Lung (tissue), 12 donors: ENCODE results near the gene SPACA4. TPM values are rescaled to one million over a fixed set of nuclear protein-coding genes. Genes with fewer than 3 reads are reported as not detected.

ENCODE experiments used
- ATAC-seq: fragments of 200-7000 bp; cut with Tn5 transposase; one replicate; pipeline ENCODE4 v1.9.1; 2020; ENCODE audit warnings: moderate number of reproducible peaks; ENCODE audit not compliant: insufficient read depth, low FRiP score
- DNase-seq, 3 donors: peaks; one replicate each; pipeline ENCODE4 v3.0.0-alpha.2; 2013 to 2017
- H3K27ac ChIP-seq, 2 donors: one replicate each; pipeline ENCODE4 v1.5.1; 2013; ENCODE audit warnings: mild to moderate bottlenecking in 2 of 2, moderate library complexity in 2 of 2, control low read depth in 1 of 2, inconsistent platforms in 1 of 2, low read depth in 1 of 2, low read length in 1 of 2
- H3K27me3 ChIP-seq, 3 donors: one replicate each; pipeline ENCODE4 v1.5.1; 2013; ENCODE audit warnings: low read length in 2 of 3; ENCODE audit not compliant: control insufficient read depth in 3 of 3, insufficient read depth in 3 of 3
- H3K36me3 ChIP-seq, 4 donors: one replicate each; pipeline ENCODE4 v1.5.1; 2013; ENCODE audit warnings: low read length in 4 of 4, mild to moderate bottlenecking in 1 of 4, moderate library complexity in 1 of 4; ENCODE audit not compliant: control insufficient read depth in 4 of 4, insufficient read depth in 4 of 4
- H3K4me1 ChIP-seq, 5 donors: one replicate each; pipeline ENCODE4 v1.5.1; 2013; ENCODE audit warnings: low read length in 5 of 5, mild to moderate bottlenecking in 2 of 5, moderate library complexity in 1 of 5; ENCODE audit not compliant: control insufficient read depth in 5 of 5, insufficient read depth in 5 of 5
- H3K4me3 ChIP-seq: one replicate; pipeline ENCODE4 v1.5.1; 2013; ENCODE audit warnings: mild to moderate bottlenecking, control low read depth, moderate library complexity
- H3K9ac ChIP-seq, 2 donors: one replicate each; pipeline ENCODE4 v1.5.1; 2013; ENCODE audit warnings: low read length in 2 of 2, control low read depth in 1 of 2; ENCODE audit not compliant: insufficient read depth in 1 of 2
- H3K9me3 ChIP-seq, 4 donors: one replicate each; pipeline ENCODE4 v1.5.1; 2013; ENCODE audit warnings: low read length in 3 of 4, mild to moderate bottlenecking in 1 of 4, moderate library complexity in 1 of 4; ENCODE audit not compliant: control insufficient read depth in 4 of 4, insufficient read depth in 3 of 4
- CTCF ChIP-seq: IDR thresholded peaks from 2 replicates; pipeline ENCODE4 v1.5.1; 2012; ENCODE audit warnings: mild to moderate bottlenecking; ENCODE audit errors: control extremely low read depth, extremely low read depth
- WGBS, 2 donors: extraction: QIAGEN DNeasy Blood & Tissue Kit; methylation state at CpG; one replicate each; pipeline ENCODE4 v1.1.7; 2013; 5-methylcytosine and 5-hydroxymethylcytosine counted together
- polyA plus RNA-seq, 2 donors: library from polyadenylated mRNA; stranded (reverse); fragments of 200-250 nt; gene quantifications; one replicate each; pipeline ENCODE4 v1.2.1, GENCODE V29; 2013
- total RNA-seq, 2 donors: library from RNA; depleted of rRNA in 1 of 2; stranded (reverse); fragments of >200 nt in 1 of 2; gene quantifications; one replicate each; pipeline ENCODE4 v1.2.1, GENCODE V29; 2014 to 2021
- donor health status: control.
- donor health status: control.
- donor health status: Bipolar disorder and iron deficiency.
- donor health status: healthy.
- donor health status: DM: yes; HTN: yes; CAD: no.

The SPACA4 gene
- total and polyA plus RNA-seq, 4 donors, result 0.03 to 0.16 TPM; not detected in 2

- WGBS, 2 donors, result 0 to 2% methylated on average over 6 of the region's 6 CpGs
- no peaks in the 10 kb centered on the region for H3K9me3 ChIP-seq
- peaks cover 0 to 5% (median 0%) of the 10 kb centered on the region in 3 donors for H3K27me3 ChIP-seq
- H3K9ac ChIP-seq, result peak overlapping the region in 1 of 2 donors; percentile 49
- H3K4me3 ChIP-seq, result no peak overlapping the region
- TF ChIP-seq CTCF, result no peak
- no peaks in the 10 kb centered on the region for H3K36me3 ChIP-seq
- no peak for ATAC-seq
- peak overlapping the region in 1 of 2 donors; percentile 63 for H3K27ac ChIP-seq
- H3K4me1 ChIP-seq, result peaks cover 0 to 20% (median 0%) of the 10 kb centered on the region in 5 donors
- DNase-seq, result no peak
Observed at GRCh38 chr19:48645620-48646000, 39.1 kb downstream of the SPACA4 start.

GRCh38 chr19:48646001-48646721, 39.6 kb downstream of the SPACA4 start, which contains the start of gene CA11:
Gene CA11, minus strand, starts transcription at chr19:48646187. Its CDS starts 555 bp downstream, at chr19:48645632.
- H3K9ac ChIP-seq, result peak within 1 kb of the TSS in 1 of 2 donors; percentile 49
- peaks cover 0 to 20% (median 0%) of the 10 kb centered on the region in 5 donors for H3K4me1 ChIP-seq
- no peaks in the 10 kb centered on the region for H3K9me3 ChIP-seq
- H3K27ac ChIP-seq, result peak within 1 kb of the TSS; percentile 63 to 65
- TF ChIP-seq CTCF, result peak; percentile 87
- WGBS, 2 donors, result 1% methylated on average over 25 to 33 of the region's 33 CpGs
- DNase-seq, result peak; percentile 91 to 92 (median 91)
- ATAC-seq, result peak; percentile 89
- peaks cover 0 to 5% (median 0%) of the 10 kb centered on the region in 3 donors for H3K27me3 ChIP-seq
- peak within 1 kb of the TSS; percentile 32 for H3K4me3 ChIP-seq
- H3K36me3 ChIP-seq, result no peaks in the 10 kb centered on the region

- Histone ChIP-seq H3K27ac (no peak overlapping the region), H3K4me3 (no peak overlapping the region), H3K9me3 (no peaks in the 10 kb centered on the region), H3K27me3 (no peaks in the 10 kb centered on the region), H3K4me1 (peaks cover 0 to 20% (median 0%) of the 10 kb centered on the region in 5 donors), H3K36me3 (no peaks in the 10 kb centered on the region), H3K9ac (no peak overlapping the region)
- TF ChIP-seq CTCF, result no peak
- DNase-seq (peak in 1 of 3 donors; percentile 6), ATAC-seq (no peak)
- 14 to 25% methylated on average over 4 to 8 of the region's 10 CpGs for WGBS, 2 donors
Observed at GRCh38 chr19:48646722-48647216, 40.2 kb downstream of the SPACA4 start.
